GM19328 (cell line): ENCODE data around the gene LAGE3.
"Not testable (repeated sequence)": the region's sequence is repeated elsewhere in the genome, so short reads cannot be mapped to it uniquely, and the experiment has no call there.

ENCODE experiments used
- ATAC-seq: cut with Tn5 transposase; IDR thresholded peaks from one replicate; pipeline ENCODE4 v1.9.1; 2021; ENCODE audit warnings: mild to moderate bottlenecking, moderate library complexity; ENCODE audit not compliant: unreplicated experiment

The LAGE3 gene

GRCh38 chrX:154502989-154503388 is 23.9 kb upstream of the LAGE3 start:
- no peak for ATAC-seq

- ATAC-seq, result no peak
Measured at GRCh38 chrX:154502098-154502497, 23.0 kb upstream of the LAGE3 start.

GRCh38 chrX:154501423-154501822 is 22.3 kb upstream of the LAGE3 start:
- ATAC-seq, result not testable (repeated sequence)

GRCh38 chrX:154496591-154497137 is 17.6 kb upstream of the LAGE3 start:
- ATAC-seq, result not testable (repeated sequence)

- ATAC-seq, result no peak
Measured at GRCh38 chrX:154495472-154495922, 16.4 kb upstream of the LAGE3 start.

- ATAC-seq, result no peak
Measured at GRCh38 chrX:154494715-154495114, 15.6 kb upstream of the LAGE3 start.

GRCh38 chrX:154490414-154491083 is 11.5 kb upstream of the LAGE3 start, which contains the start of gene SLC10A3:
TSS of gene SLC10A3 (minus strand) at chrX:154490629. CDS start at chrX:154488940, 1,689 bp downstream.
- ATAC-seq, result peak; percentile 81

GRCh38 chrX:154490021-154490413 is 10.9 kb upstream of the LAGE3 start:
- ATAC-seq, result peak; percentile 17

- no peak for ATAC-seq
Measured at GRCh38 chrX:154489182-154489581, 10.1 kb upstream of the LAGE3 start.

GRCh38 chrX:154488336-154489075 is 9.4 kb upstream of the LAGE3 start:
- ATAC-seq, result no peak

GRCh38 chrX:154487518-154488290 is 8.6 kb upstream of the LAGE3 start:
- no peak for ATAC-seq

- no peak for ATAC-seq
Measured at GRCh38 chrX:154486396-154487207, 7.5 kb upstream of the LAGE3 start, which contains the start of gene UBL4A. TSS of gene UBL4A (minus strand) at chrX:154486615. CDS start at chrX:154486584, 31 bp downstream.

GRCh38 chrX:154486052-154486395 is 6.9 kb upstream of the LAGE3 start:
- ATAC-seq, result no peak

- no peak for ATAC-seq
Measured at GRCh38 chrX:154485150-154486051, 6.3 kb upstream of the LAGE3 start.

- no peak for ATAC-seq
Measured at GRCh38 chrX:154484255-154485149, 5.4 kb upstream of the LAGE3 start.

GRCh38 chrX:154483325-154483724 is 4.2 kb upstream of the LAGE3 start:
- ATAC-seq, result no peak

- no peak for ATAC-seq
Measured at GRCh38 chrX:154482786-154483185, 3.7 kb upstream of the LAGE3 start.

- no peak for ATAC-seq
Measured at GRCh38 chrX:154481911-154482601, 3.0 kb upstream of the LAGE3 start.
